NCI-H2107 treated with DMSO at 0.1 percent for 48 hours (cell line): Measurements from ENCODE around the gene TCF19.

ENCODE experiments used
- DNase-seq: peaks from one replicate; lab custom pipeline; 2025; ENCODE audit not compliant: unreplicated experiment; lab: John Stamatoyannopoulos, UW

The TCF19 gene

GRCh38 chr6:31204751-31205145 is 46.4 kb downstream of the TCF19 start:
- no peak for DNase-seq

- DNase-seq = no peak
These were observed 47.2 kb downstream of the TCF19 start for GRCh38 chr6:31205638-31206037.

GRCh38 chr6:31208506-31208905 is 50.1 kb downstream of the TCF19 start:
- DNase-seq = no peak

- no peak for DNase-seq
These were observed 50.7 kb downstream of the TCF19 start for GRCh38 chr6:31209137-31209536.

- DNase-seq = no peak
These were observed 51.7 kb downstream of the TCF19 start for GRCh38 chr6:31210123-31210522.

GRCh38 chr6:31210741-31211532 is 52.5 kb downstream of the TCF19 start:
- DNase-seq = no peak
